H1 (cell line): ENCODE data around the gene CD164L2. TPM values are rescaled to one million over a fixed set of nuclear protein-coding genes. Genes with fewer than 3 reads are reported as not detected.

ENCODE experiments used
- CHD2 ChIP-seq: IDR thresholded peaks from 2 replicates; pipeline ENCODE4 v1.6.1; 2012; ENCODE audit warnings: low read length, improper control_type of control experiment
- EGR1 ChIP-seq: IDR thresholded peaks from 2 replicates; pipeline ENCODE4 v1.6.1; 2011; ENCODE audit warnings: low read depth, low read length, borderline replicate concordance
- HDAC2 ChIP-seq, 2 experiments: fragments of 300-600 bp in 1 of 2; sonication (generic) in 1 of 2; IDR thresholded peaks; 2 replicates each; pipeline ENCODE4 v1.6.1; 2011 to 2012; ENCODE audit warnings: low read depth in 2 of 2, low read length in 2 of 2, mild to moderate bottlenecking in 2 of 2, moderate library complexity in 2 of 2, borderline replicate concordance in 1 of 2, inconsistent platforms in 1 of 2
- MAX ChIP-seq: IDR thresholded peaks from 2 replicates; pipeline ENCODE4 v1.6.1; 2012; ENCODE audit warnings: inconsistent platforms
- PHF8 ChIP-seq: fragments of 200-600 bp; sonication (generic); conservative IDR thresholded peaks from 2 replicates; pipeline ENCODE4 v1.7.1; 2012; ENCODE audit warnings: low read depth, mild to moderate bottlenecking, inconsistent platforms, low read length, moderate library complexity
- RAD21 ChIP-seq, 2 experiments: IDR thresholded peaks in 1 of 2; conservative IDR thresholded peaks in 1 of 2; 2 replicates each; pipeline ENCODE4 v1.6.1; 2011; ENCODE audit warnings: low read depth in 2 of 2, low read length in 2 of 2, improper control_type of control experiment in 1 of 2, inconsistent platforms in 1 of 2, mild to moderate bottlenecking in 1 of 2, moderate library complexity in 1 of 2
- polyA plus RNA-seq, 7 experiments: library from polyadenylated mRNA; depleted of rRNA in 3 of 7; stranded (reverse) in 5 of 7; unstranded in 2 of 7; fragments of >200 nt in 5 of 7; fragments of 200-250 nt in 2 of 7; gene quantifications; 1 replicate in 5 of 7; 2 replicates in 1 of 7; 4 replicates in 1 of 7; pipeline versions ENCODE4 v1.2.1 to v1.2.3, GENCODE V29; 2011 to 2013; ENCODE audit warnings: missing spikeins in 2 of 7, mixed read lengths in 2 of 7
- total RNA-seq: library from RNA; stranded (reverse); fragmentation: NEBNext Ultra II Directional; extraction: Animal tissue kit (Norgen Biotek cat#: 25700); gene quantifications from 2 replicates; pipeline ENCODE4 v1.2.1, GENCODE V29; 2021

The CD164L2 gene
- total and polyA plus RNA-seq, 2 of the 8 experiments (the other 6 are each of a cell fraction or from before 2014, with no cell fraction given): 3.3 TPM

DNA sequence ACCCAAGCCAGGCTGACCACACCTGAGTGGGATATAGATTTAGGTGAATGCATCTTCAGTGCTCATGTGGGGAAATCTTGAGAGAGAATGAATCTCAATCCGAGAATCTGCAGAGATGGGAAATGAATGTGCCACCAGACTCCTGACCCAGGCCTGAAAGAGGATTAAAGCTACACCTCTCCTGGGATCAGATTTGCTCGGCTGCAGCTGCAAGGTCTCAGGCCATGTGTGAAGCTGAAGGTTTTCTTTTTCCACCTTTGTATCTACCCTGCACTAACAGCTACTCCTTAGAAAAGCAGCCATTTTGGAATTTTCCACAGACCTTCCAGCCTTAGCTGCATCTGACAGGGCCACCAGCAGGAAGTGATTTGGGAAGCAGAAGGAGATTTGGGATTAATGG is 27.6 kb upstream of the CD164L2 start (continued):
- no peak for TF ChIP-seq RAD21 (IDR thresholded peaks at IDR 0.05 in 1 of 2, conservative IDR thresholded peaks at IDR 0.05 in 1 of 2; ENCODE audit: low read depth in 2 of 2, low read length in 2 of 2)
- TF ChIP-seq EGR1: no peak
- no peak for TF ChIP-seq HDAC2 (IDR thresholded peaks at IDR 0.05; ENCODE audit: borderline replicate concordance in 1 of 2, low read depth in 2 of 2, low read length in 2 of 2)
- TF ChIP-seq CHD2: no peak
- TF ChIP-seq PHF8: no peak
- TF ChIP-seq MAX: no peak
